Measurements from ENCODE around the gene INPPL1. TPM values are rescaled to one million over a fixed set of nuclear protein-coding genes. Genes with fewer than 3 reads are reported as not detected.

Gene INPPL1, protein sequence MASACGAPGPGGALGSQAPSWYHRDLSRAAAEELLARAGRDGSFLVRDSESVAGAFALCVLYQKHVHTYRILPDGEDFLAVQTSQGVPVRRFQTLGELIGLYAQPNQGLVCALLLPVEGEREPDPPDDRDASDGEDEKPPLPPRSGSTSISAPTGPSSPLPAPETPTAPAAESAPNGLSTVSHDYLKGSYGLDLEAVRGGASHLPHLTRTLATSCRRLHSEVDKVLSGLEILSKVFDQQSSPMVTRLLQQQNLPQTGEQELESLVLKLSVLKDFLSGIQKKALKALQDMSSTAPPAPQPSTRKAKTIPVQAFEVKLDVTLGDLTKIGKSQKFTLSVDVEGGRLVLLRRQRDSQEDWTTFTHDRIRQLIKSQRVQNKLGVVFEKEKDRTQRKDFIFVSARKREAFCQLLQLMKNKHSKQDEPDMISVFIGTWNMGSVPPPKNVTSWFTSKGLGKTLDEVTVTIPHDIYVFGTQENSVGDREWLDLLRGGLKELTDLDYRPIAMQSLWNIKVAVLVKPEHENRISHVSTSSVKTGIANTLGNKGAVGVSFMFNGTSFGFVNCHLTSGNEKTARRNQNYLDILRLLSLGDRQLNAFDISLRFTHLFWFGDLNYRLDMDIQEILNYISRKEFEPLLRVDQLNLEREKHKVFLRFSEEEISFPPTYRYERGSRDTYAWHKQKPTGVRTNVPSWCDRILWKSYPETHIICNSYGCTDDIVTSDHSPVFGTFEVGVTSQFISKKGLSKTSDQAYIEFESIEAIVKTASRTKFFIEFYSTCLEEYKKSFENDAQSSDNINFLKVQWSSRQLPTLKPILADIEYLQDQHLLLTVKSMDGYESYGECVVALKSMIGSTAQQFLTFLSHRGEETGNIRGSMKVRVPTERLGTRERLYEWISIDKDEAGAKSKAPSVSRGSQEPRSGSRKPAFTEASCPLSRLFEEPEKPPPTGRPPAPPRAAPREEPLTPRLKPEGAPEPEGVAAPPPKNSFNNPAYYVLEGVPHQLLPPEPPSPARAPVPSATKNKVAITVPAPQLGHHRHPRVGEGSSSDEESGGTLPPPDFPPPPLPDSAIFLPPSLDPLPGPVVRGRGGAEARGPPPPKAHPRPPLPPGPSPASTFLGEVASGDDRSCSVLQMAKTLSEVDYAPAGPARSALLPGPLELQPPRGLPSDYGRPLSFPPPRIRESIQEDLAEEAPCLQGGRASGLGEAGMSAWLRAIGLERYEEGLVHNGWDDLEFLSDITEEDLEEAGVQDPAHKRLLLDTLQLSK
- total RNA-seq = 46.6 and 78.5 TPM in 2 replicates

DNA sequence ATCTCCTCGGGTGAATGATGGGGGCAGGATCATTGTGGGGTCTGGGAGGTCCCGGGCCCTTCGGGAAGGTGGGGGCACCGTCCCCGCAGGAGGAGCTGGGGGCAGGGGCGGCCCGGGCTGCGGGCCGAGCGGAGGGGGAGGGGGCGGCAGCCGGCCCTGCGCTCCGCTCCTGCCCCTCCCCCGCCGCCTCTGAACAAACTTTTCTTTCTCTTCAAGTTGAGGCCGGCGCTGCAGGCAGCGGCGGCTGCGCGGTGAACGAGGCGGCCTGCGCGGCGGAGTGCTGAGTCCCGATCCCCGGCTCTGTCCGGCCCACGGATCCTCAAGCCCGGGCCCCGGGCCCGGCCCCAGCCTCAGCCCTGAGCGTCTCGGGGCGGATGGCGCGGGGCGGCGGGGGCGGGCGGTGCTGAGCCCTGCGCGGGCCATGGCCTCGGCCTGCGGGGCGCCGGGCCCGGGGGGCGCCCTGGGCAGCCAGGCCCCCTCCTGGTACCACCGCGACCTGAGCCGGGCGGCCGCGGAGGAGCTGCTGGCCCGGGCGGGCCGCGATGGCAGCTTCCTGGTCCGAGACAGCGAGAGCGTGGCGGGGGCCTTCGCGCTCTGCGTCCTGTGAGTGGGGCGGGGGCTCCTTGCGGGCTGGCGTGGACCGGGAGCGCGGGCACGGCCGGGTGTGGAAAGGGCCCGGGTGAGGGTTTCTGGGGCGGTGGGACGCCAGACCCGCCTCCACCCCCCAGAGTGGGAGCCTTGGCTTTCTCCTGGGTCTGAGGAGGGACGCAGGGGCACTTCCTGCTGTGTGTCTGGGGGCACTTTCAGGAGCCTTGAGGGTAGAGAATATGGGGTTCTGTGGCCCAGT lies at the start of gene INPPL1:
TSS of gene INPPL1 (plus strand) at position 204 of the 847 bp plus-strand sequence. CDS start at position 422, 218 bp downstream.

DNA sequence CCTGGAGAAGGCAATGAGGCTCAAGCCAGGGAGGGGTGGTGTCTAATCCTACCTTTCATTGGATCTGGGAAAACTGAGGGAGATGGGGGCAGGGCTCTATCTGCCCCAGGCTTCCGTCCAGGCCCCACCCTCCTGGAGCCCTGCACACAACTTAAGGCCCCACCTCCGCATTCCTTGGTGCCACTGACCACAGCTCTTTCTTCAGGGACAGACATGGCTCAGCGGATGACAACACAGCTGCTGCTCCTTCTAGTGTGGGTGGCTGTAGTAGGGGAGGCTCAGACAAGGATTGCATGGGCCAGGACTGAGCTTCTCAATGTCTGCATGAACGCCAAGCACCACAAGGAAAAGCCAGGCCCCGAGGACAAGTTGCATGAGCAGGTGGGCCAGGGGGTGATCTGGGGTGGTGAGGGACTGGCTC lies 32.6 kb upstream of the INPPL1 start, which contains the start of gene FOLR1:
TSS of gene FOLR1 (plus strand) at position 180 of the 421 bp plus-strand sequence. CDS start at position 214, 34 bp downstream.

GRCh38 chr11:72216638-72217037 lies 7.9 kb upstream of the INPPL1 start, which contains the start of gene FOLR2:
Gene FOLR2, plus strand, starts transcription at chr11:72216794. Its CDS starts 1,791 bp downstream, at chr11:72218585.

DNA sequence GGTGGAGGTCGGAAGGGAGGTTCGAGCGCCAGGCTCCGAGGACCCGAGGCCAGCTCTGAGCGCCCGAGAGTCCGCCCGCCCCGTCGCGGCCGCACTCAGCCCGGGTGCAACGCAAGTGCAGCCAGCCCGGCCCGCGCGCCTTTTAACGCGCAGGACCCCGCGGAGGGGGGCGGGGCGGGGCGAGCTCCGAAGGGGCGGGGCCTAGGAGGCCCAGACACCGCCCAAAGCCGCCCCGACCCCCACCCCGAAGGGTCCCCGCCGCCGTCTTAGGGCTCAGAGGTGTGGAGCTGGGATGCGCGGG lies 19.4 kb downstream of the INPPL1 start, which contains the start of gene PHOX2A:
TSS of gene PHOX2A (minus strand) at position 117 of the 301 bp plus-strand sequence. CDS start 172 bp downstream, outside the sequence.

Other genes with a start within 250 kb of the INPPL1 start
- 4.9 and 5.6 TPM in 2 replicates for gene IL18BP, start 225.9 kb upstream of the INPPL1 start, total RNA-seq
- gene NUMA1, start 144.2 kb upstream of the INPPL1 start, total RNA-seq = 121 and 127 TPM in 2 replicates
- 2.7 and 3.3 TPM in 2 replicates for gene LRRC51, start 143.9 kb upstream of the INPPL1 start, total RNA-seq
- gene LAMTOR1, start 121.5 kb upstream of the INPPL1 start, total RNA-seq = 75.6 and 86.2 TPM in 2 replicates
- not detected in 2 replicates for gene TOMT, start 118.8 kb upstream of the INPPL1 start, total RNA-seq
- 17.9 and 43.2 TPM in 2 replicates for gene ANAPC15, start 112.1 kb upstream of the INPPL1 start, total RNA-seq
- gene FOLR3, start 89.0 kb upstream of the INPPL1 start, total RNA-seq = not detected in 2 replicates
- gene FOLR1, start 32.6 kb upstream of the INPPL1 start, total RNA-seq = not detected in 2 replicates
- not detected in 2 replicates for gene FOLR2, start 8.0 kb upstream of the INPPL1 start, total RNA-seq
- not detected in 2 replicates for gene PHOX2A, start 19.4 kb downstream of the INPPL1 start, total RNA-seq
- gene CLPB, start 209.8 kb downstream of the INPPL1 start, total RNA-seq = 42.7 and 55.7 TPM in 2 replicates

Data from endothelial cell of coronary artery (primary cell).